IMR-90 (cell line): ENCODE data around the gene PSG4.
"Not testable (repeated sequence)": the region's sequence is repeated elsewhere in the genome, so short reads cannot be mapped to it uniquely, and the experiment has no call there.

Experiments
- BHLHE40 ChIP-seq: fragments of 150-350 bp; IDR thresholded peaks from 2 replicates; pipeline ENCODE4 v1.6.1; 2016; ENCODE audit warnings: mild to moderate bottlenecking, low read depth, low read length
- CEBPB ChIP-seq: IDR thresholded peaks from 2 replicates; pipeline ENCODE4 v1.6.1; 2012; ENCODE audit warnings: low read depth, low read length, improper control_type of control experiment
- FOS ChIP-seq: fragments of 150-350 bp; IDR thresholded peaks from 2 replicates; pipeline ENCODE4 v1.6.1; 2016; ENCODE audit warnings: low read depth, low read length
- MAZ ChIP-seq: IDR thresholded peaks from 2 replicates; pipeline ENCODE4 v1.6.1; 2012; ENCODE audit warnings: low read depth, mild to moderate bottlenecking, low read length, improper control_type of control experiment, moderate library complexity, borderline replicate concordance
- NFE2L2 ChIP-seq: fragments of 150-350 bp; IDR thresholded peaks from 2 replicates; pipeline ENCODE4 v1.6.1; 2016; ENCODE audit warnings: low read depth, mild to moderate bottlenecking, low read length
- POLR2A ChIP-seq: IDR thresholded peaks from 2 replicates; pipeline ENCODE4 v1.6.1; 2012; ENCODE audit warnings: mild to moderate bottlenecking, low read depth, low read length
- RAD21 ChIP-seq: IDR thresholded peaks from 2 replicates; pipeline ENCODE4 v1.6.1; 2012; ENCODE audit warnings: low read length, improper control_type of control experiment
- RCOR1 ChIP-seq: IDR thresholded peaks from 2 replicates; pipeline ENCODE4 v1.6.1; 2012; ENCODE audit warnings: mild to moderate bottlenecking, low read length, improper control_type of control experiment; ENCODE audit not compliant: insufficient replicate concordance
- TF ChIP-seq, protein P1 (sequence below): conservative IDR thresholded peaks from 2 replicates; pipeline ENCODE4 v1.5.1; 2012; ENCODE audit warnings: mild to moderate bottlenecking, low read depth, low read length, improper control_type of control experiment

DNA sequence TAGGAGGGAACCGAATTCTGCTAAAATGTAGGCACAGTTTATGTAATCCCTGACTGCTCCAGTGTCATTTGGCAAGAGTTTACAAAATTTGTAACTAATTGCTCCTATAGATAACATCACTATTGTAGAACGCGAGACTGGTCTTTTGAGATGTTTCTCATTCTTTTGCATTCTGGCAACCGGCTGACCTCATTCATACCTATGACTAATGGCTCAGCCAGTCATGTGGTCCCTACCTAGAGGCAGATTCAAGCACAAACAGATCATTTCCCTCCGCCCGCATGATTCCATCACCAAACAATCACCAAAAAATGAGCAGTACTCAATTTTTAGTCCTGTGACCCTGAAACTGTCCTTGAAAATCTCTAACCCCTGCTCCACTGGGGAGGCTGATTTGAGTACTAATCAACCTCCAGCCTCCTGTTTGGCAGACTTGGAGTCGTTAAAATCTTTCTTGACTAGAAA, 4.1 kb downstream of the PSG4 start:
- not testable (repeated sequence) for TF ChIP-seq POLR2A, CEBPB, FOS, RAD21, NFE2L2, RCOR1, MAZ, BHLHE40
- TF ChIP-seq, protein P1, sequence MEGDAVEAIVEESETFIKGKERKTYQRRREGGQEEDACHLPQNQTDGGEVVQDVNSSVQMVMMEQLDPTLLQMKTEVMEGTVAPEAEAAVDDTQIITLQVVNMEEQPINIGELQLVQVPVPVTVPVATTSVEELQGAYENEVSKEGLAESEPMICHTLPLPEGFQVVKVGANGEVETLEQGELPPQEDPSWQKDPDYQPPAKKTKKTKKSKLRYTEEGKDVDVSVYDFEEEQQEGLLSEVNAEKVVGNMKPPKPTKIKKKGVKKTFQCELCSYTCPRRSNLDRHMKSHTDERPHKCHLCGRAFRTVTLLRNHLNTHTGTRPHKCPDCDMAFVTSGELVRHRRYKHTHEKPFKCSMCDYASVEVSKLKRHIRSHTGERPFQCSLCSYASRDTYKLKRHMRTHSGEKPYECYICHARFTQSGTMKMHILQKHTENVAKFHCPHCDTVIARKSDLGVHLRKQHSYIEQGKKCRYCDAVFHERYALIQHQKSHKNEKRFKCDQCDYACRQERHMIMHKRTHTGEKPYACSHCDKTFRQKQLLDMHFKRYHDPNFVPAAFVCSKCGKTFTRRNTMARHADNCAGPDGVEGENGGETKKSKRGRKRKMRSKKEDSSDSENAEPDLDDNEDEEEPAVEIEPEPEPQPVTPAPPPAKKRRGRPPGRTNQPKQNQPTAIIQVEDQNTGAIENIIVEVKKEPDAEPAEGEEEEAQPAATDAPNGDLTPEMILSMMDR, result not testable (repeated sequence)
